GM12891 (cell line): ENCODE measurements around the gene FBXL3.

ENCODE experiments used
- PAX5 ChIP-seq: IDR thresholded peaks from 2 replicates; pipeline ENCODE4 v1.6.1; 2011; ENCODE audit warnings: low read length, moderate library complexity, mild to moderate bottlenecking; ENCODE audit not compliant: insufficient read depth, severe bottlenecking
- POLR2A ChIP-seq: IDR thresholded peaks from 2 replicates; pipeline ENCODE4 v1.6.1; 2011; ENCODE audit warnings: low read depth, low read length, control low read depth
- POLR2AphosphoS5 ChIP-seq: IDR thresholded peaks from 2 replicates; pipeline ENCODE4 v1.6.1; 2011; ENCODE audit warnings: low read depth, low read length, control low read depth
- POU2F2 ChIP-seq: IDR thresholded peaks from 2 replicates; pipeline ENCODE4 v1.6.1; 2011; ENCODE audit warnings: low read depth, mild to moderate bottlenecking, control low read depth, low read length, moderate library complexity
- SPI1 ChIP-seq: IDR thresholded peaks from 2 replicates; pipeline ENCODE4 v1.6.1; 2011; ENCODE audit warnings: low read depth, low read length, control low read depth
- TAF1 ChIP-seq: IDR thresholded peaks from 2 replicates; pipeline ENCODE4 v1.6.1; 2011; ENCODE audit warnings: low read depth, low read length, control low read depth

DNA sequence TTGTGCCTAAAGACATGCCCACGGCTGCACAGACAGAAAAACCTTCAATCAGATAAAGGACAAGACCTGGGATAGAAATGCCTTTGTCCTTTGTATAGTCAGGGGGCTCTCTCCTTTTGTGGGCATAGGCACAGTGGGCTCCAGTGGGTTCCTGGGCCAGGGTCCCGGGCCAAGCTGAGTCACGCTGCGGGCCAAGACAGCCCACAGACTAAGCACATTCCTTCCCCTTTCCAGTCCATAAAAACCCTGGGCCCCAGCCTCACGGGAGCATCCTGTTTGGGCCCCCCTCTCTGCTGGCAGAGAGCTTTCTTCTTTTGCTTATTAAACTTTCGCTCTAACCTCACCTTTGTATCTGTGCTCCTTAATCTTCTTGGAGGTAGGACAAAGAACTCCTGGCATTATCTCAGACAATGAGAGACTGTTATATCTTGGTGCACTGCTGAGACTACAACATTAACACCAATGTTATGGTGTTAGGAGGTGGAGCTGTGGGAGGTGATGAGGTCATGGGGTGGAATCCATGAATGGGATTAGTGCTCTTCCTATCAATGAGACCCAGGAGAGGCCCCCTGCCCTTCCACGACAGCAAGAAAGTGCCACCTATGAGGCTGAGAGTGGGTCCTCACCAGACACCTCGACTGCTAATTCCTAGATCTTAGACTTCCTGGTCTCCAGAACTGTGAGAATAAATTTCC lies 20.8 kb upstream of the FBXL3 start:
- TF ChIP-seq POLR2A = no peak
- TF ChIP-seq POLR2AphosphoS5 = no peak
- no peak for TF ChIP-seq TAF1
- no peak for TF ChIP-seq POU2F2
- no peak for TF ChIP-seq PAX5
- no peak for TF ChIP-seq SPI1
